CD4-positive, alpha-beta T cell treated with Interferon gamma for 1 hour (primary cell): ENCODE measurements around the gene ITLN2.
"Not testable (repeated sequence)": the region's sequence is repeated elsewhere in the genome, so short reads cannot be mapped to it uniquely, and the experiment has no call there.

Source experiments
- DNase-seq: peaks from one replicate; pipeline ENCODE4 v3.0.0-alpha.2; 2020

The ITLN2 gene

DNA sequence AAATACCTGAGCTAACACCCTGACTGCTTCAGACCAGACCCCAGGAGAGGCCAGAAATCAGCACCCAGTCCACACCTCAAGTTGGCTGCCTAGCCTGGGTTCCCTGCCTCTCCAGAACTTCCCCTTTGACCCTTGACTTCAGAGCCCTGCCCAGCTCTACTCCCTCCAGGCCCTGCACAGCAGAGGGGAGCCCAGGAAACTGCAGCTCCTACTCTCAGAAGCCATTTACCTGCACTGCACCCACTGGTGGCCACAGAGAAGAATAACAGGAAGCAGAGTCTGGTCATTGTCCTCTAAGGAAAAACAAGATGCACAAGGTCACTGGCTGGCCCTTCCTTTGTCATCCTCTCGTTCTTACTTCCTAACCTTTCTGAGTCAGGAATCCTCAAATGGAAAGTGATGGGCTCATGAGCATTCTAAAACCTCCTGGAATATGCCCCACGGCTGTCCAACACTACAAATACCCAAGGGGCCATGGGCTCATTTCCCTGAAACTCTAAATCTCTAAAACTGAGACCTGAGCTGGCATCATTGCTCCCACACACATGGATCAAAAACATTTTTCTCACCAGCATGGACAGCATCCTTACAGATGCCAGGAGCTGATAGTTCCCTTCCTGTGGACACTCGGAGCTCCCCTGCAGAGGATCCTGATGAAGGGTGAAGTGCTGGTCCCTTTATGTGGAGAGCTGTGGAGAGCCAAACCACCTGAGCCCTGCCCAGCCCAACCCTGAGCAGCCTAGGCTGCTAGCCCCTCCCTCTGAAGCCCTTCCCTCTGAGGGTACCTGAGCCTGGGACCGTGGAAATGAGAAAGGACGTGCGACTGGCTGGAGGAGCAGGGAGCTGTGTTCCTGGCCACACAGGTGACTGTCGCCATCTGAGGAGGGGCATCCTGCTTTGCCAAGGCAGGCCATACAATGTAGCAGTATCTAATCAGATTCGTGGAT, at the start of gene ITLN2:
Gene ITLN2, minus strand, starts transcription at position 652 of the 947 bp plus-strand sequence. Its CDS starts 68 bp downstream, at position 584.
- peak; percentile 57 for DNase-seq

DNA sequence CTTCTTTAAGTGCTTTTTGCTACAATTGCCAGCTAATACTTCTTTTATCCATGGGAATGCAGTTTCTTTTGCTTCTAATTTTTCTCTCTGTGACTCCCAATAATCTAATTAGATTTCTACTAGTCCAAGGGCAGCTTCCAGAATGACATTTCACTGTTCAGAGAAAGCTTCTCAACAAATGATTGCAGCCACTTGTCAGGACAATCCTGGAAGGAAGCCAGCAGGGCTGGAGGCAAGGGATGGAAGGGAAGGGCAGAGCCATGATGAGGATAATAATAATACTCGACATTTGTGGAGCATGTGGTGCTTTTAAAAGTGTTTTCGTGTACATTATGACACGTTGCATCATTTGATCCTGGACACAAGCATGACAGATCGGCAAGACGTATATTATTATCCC, 46.9 kb upstream of the ITLN2 start:
- no peak for DNase-seq

DNA sequence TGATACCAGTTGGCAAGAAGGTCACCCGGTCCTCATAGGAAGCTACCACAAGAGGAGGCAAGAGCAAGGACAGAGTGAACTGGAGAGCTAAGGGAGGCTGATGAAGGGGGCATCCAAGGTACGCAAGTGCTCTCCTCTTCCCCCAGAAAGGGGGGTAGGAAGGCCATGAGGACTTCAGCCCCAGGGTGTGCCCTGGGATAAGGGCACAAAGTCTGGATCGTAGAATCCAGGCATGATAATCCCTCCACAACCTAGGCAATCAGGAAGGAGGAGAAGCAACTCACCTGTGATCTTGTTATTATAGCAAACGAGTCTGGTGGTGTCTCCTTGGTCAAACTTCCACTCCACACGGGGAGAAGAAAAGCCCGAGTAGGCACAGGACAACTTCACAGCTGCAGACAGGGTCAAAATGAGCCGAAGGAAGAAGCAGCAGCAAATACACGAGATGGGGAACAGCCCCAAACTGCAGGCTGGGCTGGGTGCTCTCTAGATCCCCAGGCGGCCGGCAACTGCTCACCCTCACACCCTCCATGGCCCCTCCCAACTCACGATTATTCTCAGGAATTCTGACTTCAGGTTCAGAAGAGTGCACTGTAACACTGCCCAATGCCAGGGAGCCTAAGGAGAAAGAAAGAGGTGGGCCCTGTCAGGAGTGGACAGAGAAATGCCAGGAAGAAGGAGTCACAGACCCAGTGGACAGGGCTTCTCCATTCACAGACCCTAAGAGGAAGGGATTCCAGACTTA, 46.3 kb upstream of the ITLN2 start:
- DNase-seq, result no peak

DNA sequence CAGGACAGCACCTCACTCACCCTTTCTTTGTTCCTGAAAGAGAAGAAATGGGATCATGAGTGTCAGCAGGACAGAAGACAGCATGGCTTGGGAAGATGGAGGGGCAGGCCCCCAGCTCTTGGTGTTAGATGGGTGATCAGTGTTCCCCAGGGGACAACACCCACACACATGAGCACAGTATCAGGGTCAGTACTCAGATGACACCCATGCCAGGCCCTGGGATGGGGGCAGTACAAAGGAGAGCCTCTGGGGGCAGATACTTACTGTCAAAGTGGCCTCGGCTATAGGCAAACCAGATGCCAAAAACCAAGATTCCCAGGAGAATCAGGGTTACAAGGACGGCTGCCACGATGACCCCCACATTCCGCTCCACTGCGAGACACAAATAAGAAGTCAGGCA, 44.8 kb upstream of the ITLN2 start:
- DNase-seq, result no peak

DNA sequence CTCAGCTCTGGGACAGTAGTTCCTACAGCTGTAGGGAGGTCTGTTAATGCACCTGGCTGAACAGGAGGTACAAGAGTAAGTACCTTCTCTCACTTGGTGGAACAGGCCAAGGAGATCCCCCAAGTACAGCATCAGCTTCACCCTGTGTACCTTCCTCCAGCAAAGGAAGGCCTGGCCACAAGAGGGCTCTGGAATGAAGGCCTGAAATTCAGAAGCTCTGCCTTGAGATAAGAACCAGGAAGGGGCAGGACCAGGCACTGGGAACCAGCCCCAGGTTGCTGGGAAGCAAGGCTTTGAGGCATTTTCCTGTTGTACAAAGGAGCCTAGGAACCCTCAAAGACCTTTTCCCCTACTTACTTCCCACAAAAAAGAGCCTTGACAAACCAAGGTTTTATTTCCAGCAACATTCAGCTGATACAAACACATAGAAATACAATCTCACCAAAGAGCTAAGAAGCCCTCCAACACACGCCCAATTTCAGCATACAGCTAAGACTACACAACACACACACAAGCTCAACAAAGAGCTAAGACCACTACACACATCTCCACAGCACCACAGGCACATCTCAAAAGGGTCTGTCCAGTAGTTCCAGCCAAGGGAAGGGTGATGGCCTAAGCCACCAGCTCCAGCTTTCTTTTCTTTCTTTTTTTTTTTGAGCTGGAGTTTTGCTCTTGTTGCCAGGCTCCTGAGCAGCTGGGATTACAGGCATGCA, 42.9 kb upstream of the ITLN2 start:
- peak; percentile 51 for DNase-seq

DNA sequence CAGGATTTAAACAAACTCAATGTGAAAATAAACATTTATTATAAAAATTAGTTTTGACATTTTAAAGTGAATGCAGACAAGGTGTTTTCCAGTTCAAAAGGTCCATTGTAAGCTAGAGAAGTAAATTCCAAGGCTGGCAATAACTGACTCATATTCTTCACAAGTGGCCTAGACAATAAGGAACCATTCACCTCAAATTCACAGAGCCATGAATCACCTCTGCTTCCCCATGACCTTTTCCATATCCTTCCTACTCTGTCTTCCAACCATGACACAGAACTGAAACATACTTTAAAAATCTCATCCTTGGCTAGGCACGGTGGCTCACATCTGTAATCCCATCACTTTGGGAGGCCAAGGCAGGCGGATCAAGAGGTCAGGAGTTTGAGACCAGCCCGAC, 41.6 kb upstream of the ITLN2 start:
- DNase-seq, result no peak

DNA sequence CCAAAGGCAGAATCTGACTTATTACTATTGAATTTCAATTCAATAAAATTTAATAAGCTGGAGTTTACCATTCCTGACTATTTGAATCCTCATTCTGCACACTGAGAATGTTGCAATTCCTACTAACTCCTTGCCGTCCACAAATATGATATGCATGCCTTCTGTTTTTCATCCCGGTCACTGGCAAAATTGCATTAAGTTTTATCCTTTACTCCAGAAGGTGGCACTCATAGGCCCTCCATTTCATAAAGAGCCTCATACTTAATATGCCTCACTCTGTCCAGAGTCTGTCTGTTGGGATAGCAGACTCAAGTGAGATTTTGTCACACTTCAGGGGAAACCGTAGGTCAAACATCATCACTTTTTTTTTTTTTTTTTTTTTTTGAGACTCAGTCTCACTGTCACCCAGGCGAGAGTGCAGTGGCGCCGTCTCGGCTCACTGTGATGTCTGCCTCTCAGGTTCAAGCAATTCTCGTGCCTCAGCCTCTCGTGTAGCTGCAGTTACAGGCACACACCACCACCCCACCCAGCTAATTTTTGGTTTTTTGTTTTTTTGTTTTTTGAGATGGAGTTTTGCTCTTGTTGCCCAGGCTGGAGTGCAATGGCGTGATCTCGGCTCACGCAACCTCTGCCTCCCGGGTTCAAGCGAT, 39.1 kb upstream of the ITLN2 start:
- no peak for DNase-seq

DNA sequence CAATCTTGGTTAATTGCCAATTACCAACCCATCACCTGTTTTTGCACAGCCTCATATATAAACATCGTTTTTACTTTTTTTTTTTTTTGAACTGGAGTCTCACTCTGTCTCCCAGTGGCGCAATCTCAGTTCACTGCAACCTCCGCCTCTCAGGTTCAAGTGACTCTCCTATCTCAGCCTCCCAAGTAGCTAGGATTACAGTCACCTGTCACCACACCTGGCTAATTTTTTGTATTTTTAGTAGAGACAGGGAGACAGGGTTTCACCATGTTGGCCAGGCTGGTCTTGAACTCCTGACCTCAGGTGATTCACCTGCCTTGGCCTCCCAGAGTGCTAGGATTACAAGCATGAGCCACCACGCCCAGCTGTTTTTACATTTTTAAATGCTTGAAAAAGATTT, 37.4 kb upstream of the ITLN2 start:
- DNase-seq, result not testable (repeated sequence)

DNA sequence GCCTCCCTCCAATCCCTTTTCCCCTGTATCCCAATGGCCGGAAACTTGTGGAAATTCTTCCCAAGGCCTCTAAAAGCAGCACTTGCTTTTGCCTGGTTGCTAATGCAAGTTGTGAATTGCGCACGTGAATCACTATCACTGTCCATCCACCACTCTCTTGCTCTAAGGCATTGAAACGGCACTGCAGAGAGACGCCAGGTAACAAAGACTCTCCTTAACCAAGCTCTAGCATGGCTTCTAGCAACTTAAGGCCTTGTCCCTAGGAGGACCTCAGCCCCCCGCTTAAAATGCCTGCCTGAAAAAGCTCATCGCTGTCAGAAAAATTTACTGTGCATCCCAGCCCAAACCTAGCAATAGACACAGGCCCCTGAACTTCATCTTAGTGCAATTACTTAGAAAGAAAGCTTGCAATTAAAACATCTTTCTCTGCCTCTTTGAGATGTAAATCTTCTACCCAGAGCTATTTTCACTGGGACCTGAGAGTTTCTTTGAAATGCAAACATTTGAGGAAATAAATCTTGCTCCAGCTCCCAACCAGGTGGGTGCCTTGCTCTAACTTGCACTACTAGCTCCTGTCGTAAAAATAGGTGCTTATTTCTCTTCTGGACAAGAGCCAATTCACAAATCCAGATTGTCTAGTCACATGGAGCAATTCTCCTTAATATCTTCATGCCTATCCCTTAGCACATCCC, 32.9 kb upstream of the ITLN2 start:
- no peak for DNase-seq

DNA sequence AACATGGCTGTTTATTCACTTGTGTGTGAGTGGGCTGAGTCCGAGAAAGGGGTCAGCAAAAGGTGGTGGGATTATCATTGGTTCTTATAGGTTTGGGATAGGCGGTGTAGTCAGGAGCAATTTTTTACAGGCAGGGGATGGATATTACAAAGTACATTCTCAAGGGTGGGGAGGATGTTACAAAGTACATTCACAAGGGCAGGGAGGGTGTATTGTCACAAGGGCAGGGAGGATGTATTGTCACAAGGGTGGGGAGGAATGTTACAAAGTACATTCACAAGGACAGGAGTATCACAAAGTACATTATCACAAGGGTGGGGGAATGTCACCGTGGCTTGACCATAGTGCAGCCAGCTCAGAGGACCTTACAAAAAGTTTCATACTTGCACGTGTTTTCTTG, 31.1 kb upstream of the ITLN2 start:
- DNase-seq, result no peak

DNA sequence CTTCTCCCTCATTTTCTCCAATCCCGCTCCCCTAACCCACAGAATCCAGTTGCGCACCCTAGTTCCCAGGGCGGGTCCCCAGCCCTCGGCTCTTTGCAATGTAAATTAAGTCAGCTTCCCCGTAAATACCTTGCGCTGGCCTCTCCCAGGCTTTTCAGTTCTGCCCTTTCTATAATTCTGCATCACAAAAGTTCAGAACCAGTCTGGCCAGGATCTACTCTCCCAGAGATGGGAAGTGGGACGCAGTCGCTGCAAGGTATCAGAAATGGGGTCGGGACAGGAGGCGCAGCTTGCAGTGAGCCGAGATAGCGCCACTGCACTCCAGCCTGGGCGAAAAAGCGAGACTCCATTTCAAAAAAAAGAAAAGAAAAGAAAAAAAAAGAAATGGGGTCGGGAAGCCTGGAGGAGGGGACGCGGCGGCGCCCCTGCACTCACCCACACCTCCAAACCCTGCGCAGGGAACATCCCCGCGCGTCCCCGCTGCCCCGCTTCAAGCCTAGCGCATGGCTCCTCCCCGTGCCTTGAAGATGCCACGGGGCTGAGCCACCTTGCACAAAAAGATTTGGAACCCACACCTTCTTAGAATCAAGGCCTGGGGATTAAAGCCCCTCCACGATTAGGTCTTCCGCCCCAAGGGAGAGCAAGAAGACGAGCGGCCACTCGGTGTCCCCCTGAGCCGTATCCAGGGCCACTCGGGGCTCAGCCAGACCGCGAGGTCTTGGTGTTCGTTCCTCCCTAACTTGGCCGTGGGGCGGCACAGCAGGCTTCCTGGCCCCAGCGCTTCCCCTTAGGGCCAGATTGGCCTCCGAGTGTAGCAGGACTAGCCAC, 27.2 kb upstream of the ITLN2 start:
- DNase-seq, result no peak

DNA sequence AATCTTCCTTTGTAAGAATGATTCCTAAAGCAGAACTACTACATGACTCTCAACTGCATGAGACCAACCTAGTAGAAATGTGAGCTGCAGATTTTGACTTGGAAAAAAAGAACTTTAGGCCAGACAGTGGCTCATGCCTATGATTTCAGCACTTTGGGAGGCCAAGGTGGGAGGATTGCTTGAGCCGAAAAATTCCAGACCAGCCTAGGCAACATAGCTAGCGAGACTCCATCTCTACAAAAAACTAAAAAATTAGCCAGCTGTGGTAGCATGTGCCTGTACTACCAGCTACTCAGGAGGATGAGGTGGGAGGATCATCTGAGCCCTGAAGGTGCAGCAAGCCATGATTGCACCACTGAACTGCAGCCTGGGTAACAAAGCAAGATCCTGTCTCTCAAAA, 24.7 kb upstream of the ITLN2 start:
- no peak for DNase-seq

DNA sequence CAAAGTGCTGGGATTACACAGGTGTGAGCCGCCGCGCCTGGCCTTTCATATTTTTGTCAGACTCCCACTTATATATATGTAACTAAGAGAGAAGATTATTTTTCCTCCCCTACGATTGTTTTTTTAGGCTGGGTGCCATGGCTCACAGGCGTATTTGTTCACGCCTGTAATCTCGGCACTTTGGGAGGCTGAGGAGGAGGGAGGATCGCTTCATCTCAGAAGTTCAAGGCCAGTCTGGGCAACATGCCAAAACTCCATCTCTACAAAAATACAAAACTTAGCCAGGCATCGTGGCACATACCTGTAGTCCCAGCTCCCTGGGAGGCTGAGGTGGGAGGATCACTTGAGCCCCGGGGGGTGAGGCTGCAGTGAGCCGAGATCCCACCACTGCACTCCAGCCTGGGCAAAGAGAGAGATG, 23.9 kb upstream of the ITLN2 start:
- DNase-seq, result no peak

DNA sequence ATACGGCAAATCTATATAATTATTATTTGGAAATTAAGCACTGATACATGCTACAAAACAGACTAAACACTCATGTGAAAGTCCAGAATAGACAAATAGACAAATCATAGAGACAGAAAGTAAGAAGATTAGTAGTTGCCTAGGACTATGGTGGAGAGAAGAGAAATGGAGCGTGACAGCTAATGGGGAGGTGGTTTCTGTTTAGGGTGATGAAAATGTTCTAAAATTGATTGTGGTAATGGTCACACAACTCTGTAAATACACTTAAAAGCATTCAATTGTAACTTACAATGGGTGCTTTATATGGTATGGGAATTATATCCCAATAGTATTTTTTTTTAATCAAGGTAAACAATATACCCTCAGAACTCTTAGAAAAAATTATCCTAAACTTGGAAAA, 20.4 kb upstream of the ITLN2 start:
- DNase-seq, result no peak

DNA sequence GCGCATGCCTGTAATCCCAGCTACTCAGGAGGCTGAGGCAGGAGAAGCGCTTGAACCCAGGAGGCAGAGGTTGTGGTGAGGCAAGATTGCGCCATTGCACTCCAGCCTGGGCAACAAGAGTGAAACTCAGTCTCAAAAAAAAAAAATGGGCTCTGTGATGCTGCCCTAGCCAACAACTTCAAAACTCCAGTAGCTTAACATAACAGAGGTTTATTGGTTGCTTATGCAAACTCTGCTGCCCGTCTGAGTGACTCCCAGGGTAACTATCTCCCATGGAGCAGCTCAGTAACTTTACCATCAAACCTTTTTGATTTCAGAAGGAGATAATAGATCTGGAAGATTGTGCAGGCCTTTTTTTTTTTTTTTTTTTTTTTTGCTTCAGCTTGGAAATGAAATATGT, 18.9 kb upstream of the ITLN2 start:
- DNase-seq, result no peak

DNA sequence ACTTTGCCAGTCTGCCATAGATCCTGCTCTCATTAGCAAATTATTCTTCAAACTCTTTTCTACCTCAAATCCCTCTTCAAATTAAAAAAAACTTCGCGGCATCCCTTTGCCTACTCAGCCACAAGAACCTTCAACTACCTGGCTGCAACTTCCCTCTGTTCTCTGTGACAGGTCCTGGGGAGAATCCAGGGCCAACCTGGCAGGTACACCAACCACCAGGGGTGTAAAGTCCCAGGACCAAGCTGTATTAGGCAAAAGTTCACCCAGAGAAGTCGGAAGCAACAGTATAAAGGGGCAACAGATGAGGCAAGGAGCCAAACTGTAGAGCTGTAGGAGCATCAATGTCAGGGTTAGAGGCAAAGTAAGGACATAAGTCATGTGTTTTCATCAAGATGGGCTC, 18.3 kb upstream of the ITLN2 start:
- DNase-seq, result no peak

DNA sequence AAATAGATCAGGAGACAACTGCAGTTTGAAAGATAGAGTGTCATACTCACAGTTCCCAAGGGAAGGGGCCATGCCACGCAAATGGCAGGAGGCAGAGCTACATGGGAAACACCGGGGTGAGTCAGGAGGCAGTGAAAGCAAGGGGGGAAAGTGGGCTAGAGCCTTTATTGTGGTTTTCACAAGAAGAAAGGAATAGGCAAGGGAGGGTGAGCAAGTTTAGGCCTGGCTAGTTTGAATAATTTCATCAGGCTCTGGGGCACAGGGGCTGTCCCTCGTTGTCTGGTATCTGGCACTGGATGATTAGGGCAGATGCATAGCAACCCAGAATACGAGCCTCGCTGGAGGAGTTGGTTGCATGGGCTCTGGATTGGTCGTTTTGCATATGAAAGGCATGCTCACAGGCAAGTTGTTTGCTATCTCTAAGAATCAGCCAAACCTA, 17.0 kb upstream of the ITLN2 start:
- DNase-seq, result no peak

DNA sequence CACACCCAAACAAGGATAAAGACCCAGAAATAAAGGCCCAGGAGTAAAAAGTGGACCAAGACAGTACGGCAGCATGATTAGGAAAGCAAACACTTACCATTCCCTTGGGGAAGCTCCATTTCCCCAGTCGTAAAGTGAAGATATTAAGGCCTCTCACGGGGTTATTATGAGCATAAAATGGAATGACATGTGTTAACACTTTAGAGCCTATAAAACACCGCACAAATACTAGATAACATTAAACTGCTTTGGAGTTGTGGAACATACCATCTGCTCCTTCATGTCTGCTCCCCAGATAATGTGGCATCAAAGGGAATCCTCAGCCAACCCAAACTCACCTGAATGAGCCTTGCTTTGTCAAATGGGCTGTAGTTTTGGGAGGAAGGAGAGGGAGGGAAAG, 8.9 kb upstream of the ITLN2 start:
- no peak for DNase-seq

DNA sequence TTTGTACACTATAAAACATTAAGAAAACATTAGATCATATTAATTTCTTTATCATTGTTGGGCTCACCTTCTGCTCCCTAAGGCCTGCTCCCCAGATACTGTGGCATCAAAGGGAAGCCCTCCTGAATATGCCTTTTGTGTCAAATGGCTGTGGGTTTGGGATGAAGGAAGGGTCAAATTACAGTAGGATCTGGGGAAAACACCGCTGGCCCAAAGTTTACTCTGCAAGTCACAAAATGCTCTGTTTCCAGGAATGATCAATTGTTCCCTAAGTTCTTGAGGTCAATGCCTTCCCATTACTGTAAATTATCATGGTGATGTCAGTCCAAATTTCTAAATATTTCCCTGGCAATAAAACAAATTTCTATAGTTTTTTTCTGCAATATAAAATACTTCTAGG, 6.8 kb upstream of the ITLN2 start:
- no peak for DNase-seq

DNA sequence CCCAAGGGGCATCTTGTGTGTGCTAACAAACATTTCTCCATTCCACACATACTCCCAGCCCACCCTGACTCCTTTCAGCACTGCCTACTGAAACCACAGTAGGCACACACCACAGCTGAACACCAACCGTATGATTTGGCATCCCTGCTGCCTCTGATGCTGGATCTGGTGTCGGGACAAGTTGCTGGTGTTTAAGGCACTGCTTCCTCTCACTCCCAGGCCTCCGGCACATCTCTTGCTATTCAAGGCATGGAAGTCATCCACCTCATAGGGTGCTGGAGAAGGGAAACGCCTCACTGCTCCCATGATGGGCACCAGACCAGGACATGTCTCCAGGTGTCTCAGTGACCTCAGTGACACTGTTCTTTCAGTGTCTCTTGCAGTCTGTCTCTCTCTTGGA, 2.4 kb upstream of the ITLN2 start:
- no peak for DNase-seq

DNA sequence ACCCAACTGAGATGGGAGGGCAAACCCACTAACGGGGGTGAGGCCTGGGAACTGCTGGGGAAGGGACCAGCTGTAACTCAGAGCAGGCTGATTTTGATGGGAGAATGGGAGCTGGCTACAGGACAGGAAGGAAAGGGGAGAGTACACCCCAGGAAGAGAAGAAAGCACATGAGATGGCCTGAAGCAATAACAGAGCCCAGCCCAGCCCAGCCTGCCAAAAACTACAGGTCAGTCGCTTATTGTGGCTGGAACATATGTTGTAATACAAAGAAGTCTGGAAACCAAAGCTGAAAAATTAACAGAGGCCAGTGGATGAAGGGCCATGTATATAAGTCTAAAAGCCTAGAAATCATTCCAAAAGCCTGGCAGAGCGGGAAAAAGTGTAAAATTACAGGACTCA, 1.6 kb downstream of the ITLN2 start:
- DNase-seq, result no peak
